ENCODE results near the gene NCAM2. TPM values are rescaled to one million over a fixed set of nuclear protein-coding genes. Genes with fewer than 3 reads are reported as not detected.

NCAM2 gene
- total and polyA plus RNA-seq, 2 donors (not counting 1 experiment from before 2014, with no cell fraction given) = 0.13 TPM; not detected in 1

DNA sequence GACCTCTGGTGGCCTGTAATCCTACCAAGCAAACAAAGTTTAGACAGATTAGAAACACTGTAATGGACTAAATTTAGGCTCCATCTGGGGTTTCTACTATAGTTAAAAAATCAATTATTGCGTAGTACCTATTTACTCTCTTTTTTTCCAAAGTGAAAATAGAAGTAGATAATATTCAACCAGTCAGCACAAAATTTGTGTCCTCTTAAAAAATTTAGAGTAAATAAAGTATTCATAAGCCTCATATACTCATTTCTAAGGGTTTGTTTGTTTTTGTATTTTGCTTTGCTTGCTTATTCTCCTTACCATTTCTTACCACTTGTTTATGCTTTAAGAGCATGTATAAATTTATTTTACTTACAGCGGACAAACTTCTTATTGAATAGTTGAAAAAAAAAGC, 54.5 kb downstream of the NCAM2 start:
- Mint-ChIP-seq H3K4me1 (no peaks in the 10 kb centered on the region), H3K4me3 (no peak overlapping the region), H3K27me3 (no peaks in the 10 kb centered on the region), H3K27ac (no peak overlapping the region), H3K9me3 (ENCODE audit: insufficient read depth) (no peaks in the 10 kb centered on the region)
- ChIA-PET CTCF (no interaction called here), POLR2A (no interaction called here)
- ATAC-seq (ENCODE audit: low read depth) (no peak), DNase-seq (no peak)
- Histone ChIP-seq H2AFZ (ENCODE audit: insufficient read depth, low read depth, low read length, poor library complexity, severe bottlenecking) (no peak overlapping the region), H3K9me3 (ENCODE audit: control extremely low read depth in 1 of 3, control insufficient read depth in 2 of 3, insufficient read depth in 1 of 3, low read length in 2 of 3) (no peaks in the 10 kb centered on the region), H3K36me3 (replicated peaks in 1 of 2; ENCODE audit: control extremely low read depth in 1 of 2, control insufficient read depth in 1 of 2, extremely low read depth in 1 of 2, insufficient read depth in 2 of 2, low read length in 1 of 2) (no peaks in the 10 kb centered on the region), H3K9ac (ENCODE audit: low read length) (no peak overlapping the region), H3K4me1 (ENCODE audit: control insufficient read depth in 2 of 2, insufficient read depth in 2 of 2, low read length in 2 of 2) (no peaks in the 10 kb centered on the region), H3K27me3 (replicated peaks in 1 of 4; ENCODE audit: control extremely low read depth in 1 of 4, control insufficient read depth in 3 of 4, insufficient read depth in 4 of 4, low read length in 3 of 4) (no peaks in the 10 kb centered on the region), H3K79me2 (ENCODE audit: control insufficient read depth, insufficient read depth, low read length) (no peaks in the 10 kb centered on the region), H3K27ac (ENCODE audit: low read length in 2 of 2) (no peak overlapping the region), H3K4me2 (replicated peaks; ENCODE audit: low read depth, low read length, poor library complexity, severe bottlenecking) (no peak overlapping the region), H4K20me1 (ENCODE audit: control insufficient read depth, insufficient read depth, low read length, poor library complexity, severe bottlenecking) (no peaks in the 10 kb centered on the region), H3K4me3 (ENCODE audit: control extremely low read depth in 1 of 5, extremely low read depth in 1 of 5, insufficient read depth in 1 of 5, low read depth in 2 of 5, low read length in 4 of 5) (no peak overlapping the region)
- WGBS (ENCODE audit: insufficient coverage) = no CpG with 5 or more reads among the region's 2 CpGs
- TF ChIP-seq, protein P1, sequence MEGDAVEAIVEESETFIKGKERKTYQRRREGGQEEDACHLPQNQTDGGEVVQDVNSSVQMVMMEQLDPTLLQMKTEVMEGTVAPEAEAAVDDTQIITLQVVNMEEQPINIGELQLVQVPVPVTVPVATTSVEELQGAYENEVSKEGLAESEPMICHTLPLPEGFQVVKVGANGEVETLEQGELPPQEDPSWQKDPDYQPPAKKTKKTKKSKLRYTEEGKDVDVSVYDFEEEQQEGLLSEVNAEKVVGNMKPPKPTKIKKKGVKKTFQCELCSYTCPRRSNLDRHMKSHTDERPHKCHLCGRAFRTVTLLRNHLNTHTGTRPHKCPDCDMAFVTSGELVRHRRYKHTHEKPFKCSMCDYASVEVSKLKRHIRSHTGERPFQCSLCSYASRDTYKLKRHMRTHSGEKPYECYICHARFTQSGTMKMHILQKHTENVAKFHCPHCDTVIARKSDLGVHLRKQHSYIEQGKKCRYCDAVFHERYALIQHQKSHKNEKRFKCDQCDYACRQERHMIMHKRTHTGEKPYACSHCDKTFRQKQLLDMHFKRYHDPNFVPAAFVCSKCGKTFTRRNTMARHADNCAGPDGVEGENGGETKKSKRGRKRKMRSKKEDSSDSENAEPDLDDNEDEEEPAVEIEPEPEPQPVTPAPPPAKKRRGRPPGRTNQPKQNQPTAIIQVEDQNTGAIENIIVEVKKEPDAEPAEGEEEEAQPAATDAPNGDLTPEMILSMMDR (IDR thresholded peaks at IDR 0.05) = no peak
- TF ChIP-seq EZH2 (IDR thresholded peaks at IDR 0.05; ENCODE audit: borderline replicate concordance, insufficient read depth, low read depth, low read length, poor library complexity, severe bottlenecking) = no peak
- intact Hi-C loops (cut with micrococcal nuclease) = no loop called here

DNA sequence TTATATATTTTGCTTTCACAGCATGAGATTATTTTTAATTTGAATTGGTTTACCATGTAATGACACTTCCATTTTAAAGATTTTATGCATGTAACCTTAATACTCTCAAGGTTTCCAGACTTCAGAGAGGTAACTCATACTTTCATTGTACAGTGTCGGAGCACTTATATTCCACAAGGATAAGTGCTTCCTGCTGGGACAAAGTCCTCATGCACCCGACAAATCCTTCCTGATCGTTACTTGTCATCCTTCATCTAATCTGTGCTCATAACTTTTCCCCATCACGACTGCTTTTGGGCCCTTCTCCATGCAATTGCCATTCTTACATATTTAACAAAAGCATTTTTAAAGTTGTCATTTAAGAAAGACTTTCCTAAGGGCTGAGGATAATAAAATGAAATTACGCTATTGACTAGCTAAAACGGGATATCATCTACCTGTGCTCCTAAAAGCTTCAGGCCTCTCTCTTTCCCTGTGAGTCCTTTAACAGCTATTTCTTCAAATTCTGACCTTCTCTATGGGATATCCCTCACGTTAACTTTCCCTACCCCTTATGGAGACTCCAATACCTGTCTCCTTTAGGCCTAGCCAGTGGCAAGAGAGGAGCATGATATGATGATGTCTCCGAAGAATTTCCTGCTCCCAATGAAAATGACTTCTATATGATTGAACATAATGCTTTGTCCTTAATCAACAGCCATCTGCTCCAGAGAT, 59.3 kb downstream of the NCAM2 start:
- Histone ChIP-seq H3K4me2 (replicated peaks; ENCODE audit: low read depth, low read length, poor library complexity, severe bottlenecking) (no peak overlapping the region), H4K20me1 (ENCODE audit: control insufficient read depth, insufficient read depth, low read length, poor library complexity, severe bottlenecking) (no peaks in the 10 kb centered on the region), H3K79me2 (ENCODE audit: control insufficient read depth, insufficient read depth, low read length) (no peaks in the 10 kb centered on the region), H3K27ac (ENCODE audit: low read length in 2 of 2) (no peak overlapping the region), H3K4me1 (ENCODE audit: control insufficient read depth in 2 of 2, insufficient read depth in 2 of 2, low read length in 2 of 2) (no peaks in the 10 kb centered on the region), H2AFZ (ENCODE audit: insufficient read depth, low read depth, low read length, poor library complexity, severe bottlenecking) (no peak overlapping the region), H3K9ac (ENCODE audit: low read length) (no peak overlapping the region), H3K36me3 (replicated peaks in 1 of 2; ENCODE audit: control extremely low read depth in 1 of 2, control insufficient read depth in 1 of 2, extremely low read depth in 1 of 2, insufficient read depth in 2 of 2, low read length in 1 of 2) (no peaks in the 10 kb centered on the region), H3K27me3 (replicated peaks in 1 of 4; ENCODE audit: control extremely low read depth in 1 of 4, control insufficient read depth in 3 of 4, insufficient read depth in 4 of 4, low read length in 3 of 4) (no peaks in the 10 kb centered on the region), H3K4me3 (ENCODE audit: control extremely low read depth in 1 of 5, extremely low read depth in 1 of 5, insufficient read depth in 1 of 5, low read depth in 2 of 5, low read length in 4 of 5) (no peak overlapping the region), H3K9me3 (ENCODE audit: control extremely low read depth in 1 of 3, control insufficient read depth in 2 of 3, insufficient read depth in 1 of 3, low read length in 2 of 3) (no peaks in the 10 kb centered on the region)
- H3K4me1 Mint-ChIP-seq = no peaks in the 10 kb centered on the region
- H3K27me3 Mint-ChIP-seq = no peaks in the 10 kb centered on the region
- no peak for DNase-seq
- POLR2A ChIA-PET = no interaction called here
- ATAC-seq (ENCODE audit: low read depth) = no peak
- TF ChIP-seq EZH2 (IDR thresholded peaks at IDR 0.05; ENCODE audit: borderline replicate concordance, insufficient read depth, low read depth, low read length, poor library complexity, severe bottlenecking) = no peak
- TF ChIP-seq, protein P1 (IDR thresholded peaks at IDR 0.05) = no peak
- WGBS (ENCODE audit: insufficient coverage) = 90% methylated on average over 5 of the region's 8 CpGs
- H3K27ac Mint-ChIP-seq = no peak overlapping the region
- CTCF ChIA-PET = interaction anchor here (0.6 to 0.7 kb wide), 2 partner anchors 39 to 999 kb away, joined by 3 read pairs; no protein-coding TSS in a partner anchor
- H3K9me3 Mint-ChIP-seq (ENCODE audit: insufficient read depth) = no peaks in the 10 kb centered on the region
- no peak overlapping the region for H3K4me3 Mint-ChIP-seq
- intact Hi-C loops (cut with micrococcal nuclease) = no loop called here
